Measurements from ENCODE around the gene BBS9. TPM values are rescaled to one million over a fixed set of nuclear protein-coding genes. Genes with fewer than 3 reads are reported as not detected.

The BBS9 gene
- total RNA-seq, 1 donor from 2014 or later: 18.6 TPM

GRCh38 chr7:33563651-33564050, 434.3 kb downstream of the BBS9 start:
- Mint-ChIP-seq H3K4me3 (no peak overlapping the region), H3K27ac (no peak overlapping the region), H3K27me3 (no peaks in the 10 kb centered on the region), H3K9me3 (no peaks in the 10 kb centered on the region), H3K36me3 (ENCODE audit: low read depth) (no peaks in the 10 kb centered on the region), H3K4me1 (no peaks in the 10 kb centered on the region)
- ChIA-PET POLR2A (no interaction called here), CTCF (no interaction called here)
- TF ChIP-seq, protein P1, sequence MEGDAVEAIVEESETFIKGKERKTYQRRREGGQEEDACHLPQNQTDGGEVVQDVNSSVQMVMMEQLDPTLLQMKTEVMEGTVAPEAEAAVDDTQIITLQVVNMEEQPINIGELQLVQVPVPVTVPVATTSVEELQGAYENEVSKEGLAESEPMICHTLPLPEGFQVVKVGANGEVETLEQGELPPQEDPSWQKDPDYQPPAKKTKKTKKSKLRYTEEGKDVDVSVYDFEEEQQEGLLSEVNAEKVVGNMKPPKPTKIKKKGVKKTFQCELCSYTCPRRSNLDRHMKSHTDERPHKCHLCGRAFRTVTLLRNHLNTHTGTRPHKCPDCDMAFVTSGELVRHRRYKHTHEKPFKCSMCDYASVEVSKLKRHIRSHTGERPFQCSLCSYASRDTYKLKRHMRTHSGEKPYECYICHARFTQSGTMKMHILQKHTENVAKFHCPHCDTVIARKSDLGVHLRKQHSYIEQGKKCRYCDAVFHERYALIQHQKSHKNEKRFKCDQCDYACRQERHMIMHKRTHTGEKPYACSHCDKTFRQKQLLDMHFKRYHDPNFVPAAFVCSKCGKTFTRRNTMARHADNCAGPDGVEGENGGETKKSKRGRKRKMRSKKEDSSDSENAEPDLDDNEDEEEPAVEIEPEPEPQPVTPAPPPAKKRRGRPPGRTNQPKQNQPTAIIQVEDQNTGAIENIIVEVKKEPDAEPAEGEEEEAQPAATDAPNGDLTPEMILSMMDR (IDR thresholded peaks at IDR 0.05): no peak
- DNase-seq (no peak), ATAC-seq (ENCODE audit: low read depth) (no peak)
- intact Hi-C loops (cut with micrococcal nuclease): no loop called here

- CTCF ChIA-PET: no interaction called here
- H3K27ac Mint-ChIP-seq: no peak overlapping the region
- H3K9me3 Mint-ChIP-seq: peaks cover 2% of the 10 kb centered on the region
Observed at GRCh38 chr7:33578166-33578565, 448.8 kb downstream of the BBS9 start.

GRCh38 chr7:33578881-33579672, 449.7 kb downstream of the BBS9 start:
- peaks cover 11% of the 10 kb centered on the region for H3K36me3 Mint-ChIP-seq (ENCODE audit: low read depth)
- no peaks in the 10 kb centered on the region for H3K27me3 Mint-ChIP-seq
- POLR2A ChIA-PET: no interaction called here
- no peak overlapping the region for H3K4me3 Mint-ChIP-seq
- intact Hi-C loops (cut with micrococcal nuclease): no loop called here
- CTCF ChIA-PET: no interaction called here
- H3K4me1 Mint-ChIP-seq: no peaks in the 10 kb centered on the region
- H3K27ac Mint-ChIP-seq: no peak overlapping the region
- no peak for DNase-seq
- no peak for ATAC-seq (ENCODE audit: low read depth)
- peaks cover 2% of the 10 kb centered on the region for H3K9me3 Mint-ChIP-seq
- TF ChIP-seq, protein P1 (IDR thresholded peaks at IDR 0.05): no peak

More at GRCh38 chr7:33578166-33578565, 448.8 kb downstream of the BBS9 start:
- ATAC-seq (ENCODE audit: low read depth) (no peak), DNase-seq (no peak)
- TF ChIP-seq, protein P1 (IDR thresholded peaks at IDR 0.05): no peak
- intact Hi-C loops (cut with micrococcal nuclease): no loop called here
- Mint-ChIP-seq H3K4me3 (no peak overlapping the region), H3K36me3 (ENCODE audit: low read depth) (peaks cover 11% of the 10 kb centered on the region), H3K4me1 (no peaks in the 10 kb centered on the region), H3K27me3 (no peaks in the 10 kb centered on the region)
- POLR2A ChIA-PET: no interaction called here

DNA sequence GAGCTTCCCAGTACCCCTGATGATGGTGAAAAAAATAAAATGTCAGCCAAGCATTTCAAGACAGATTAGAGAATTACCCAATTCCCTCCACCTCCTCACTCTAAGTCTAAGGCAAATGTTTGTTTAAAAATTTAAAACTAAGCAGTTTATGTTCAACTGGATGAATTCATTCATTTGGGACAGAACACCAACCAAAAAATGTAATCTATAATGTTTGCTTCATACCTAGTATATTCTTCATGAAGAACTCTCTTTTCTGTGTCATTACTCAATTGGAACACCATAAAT, 450.3 kb downstream of the BBS9 start:
- H3K4me3 Mint-ChIP-seq: no peak overlapping the region
- H3K4me1 Mint-ChIP-seq: no peaks in the 10 kb centered on the region
- ChIA-PET POLR2A (no interaction called here), CTCF (no interaction called here)
- H3K27me3 Mint-ChIP-seq: no peaks in the 10 kb centered on the region
- DNase-seq: no peak
- no peak overlapping the region for H3K27ac Mint-ChIP-seq
- intact Hi-C loops (cut with micrococcal nuclease): no loop called here
- H3K9me3 Mint-ChIP-seq: peaks cover 2% of the 10 kb centered on the region
- no peak for ATAC-seq (ENCODE audit: low read depth)
- H3K36me3 Mint-ChIP-seq (ENCODE audit: low read depth): peaks cover 11% of the 10 kb centered on the region
- TF ChIP-seq, protein P1 (IDR thresholded peaks at IDR 0.05): no peak

- TF ChIP-seq, protein P1 (IDR thresholded peaks at IDR 0.05): no peak
- H3K27ac Mint-ChIP-seq: no peak overlapping the region
- peaks cover 4% of the 10 kb centered on the region for H3K36me3 Mint-ChIP-seq (ENCODE audit: low read depth)
- peaks cover 2% of the 10 kb centered on the region for H3K9me3 Mint-ChIP-seq
- POLR2A ChIA-PET: no interaction called here
- DNase-seq: no peak
- ATAC-seq (ENCODE audit: low read depth): no peak
- no peaks in the 10 kb centered on the region for H3K27me3 Mint-ChIP-seq
- intact Hi-C loops (cut with micrococcal nuclease): no loop called here
- no peak overlapping the region for H3K4me3 Mint-ChIP-seq
- no peaks in the 10 kb centered on the region for H3K4me1 Mint-ChIP-seq
- CTCF ChIA-PET: no interaction called here
Observed at GRCh38 chr7:33581236-33581635, 451.9 kb downstream of the BBS9 start.
